ENCODE results near the gene TMEM151B. TPM values are rescaled to one million over a fixed set of nuclear protein-coding genes. Genes with fewer than 3 reads are reported as not detected.

The TMEM151B gene
- total and polyA plus RNA-seq, 9 of the 15 experiments (the other 6 are each of a cell fraction or from before 2014, with no cell fraction given): not detected

DNA sequence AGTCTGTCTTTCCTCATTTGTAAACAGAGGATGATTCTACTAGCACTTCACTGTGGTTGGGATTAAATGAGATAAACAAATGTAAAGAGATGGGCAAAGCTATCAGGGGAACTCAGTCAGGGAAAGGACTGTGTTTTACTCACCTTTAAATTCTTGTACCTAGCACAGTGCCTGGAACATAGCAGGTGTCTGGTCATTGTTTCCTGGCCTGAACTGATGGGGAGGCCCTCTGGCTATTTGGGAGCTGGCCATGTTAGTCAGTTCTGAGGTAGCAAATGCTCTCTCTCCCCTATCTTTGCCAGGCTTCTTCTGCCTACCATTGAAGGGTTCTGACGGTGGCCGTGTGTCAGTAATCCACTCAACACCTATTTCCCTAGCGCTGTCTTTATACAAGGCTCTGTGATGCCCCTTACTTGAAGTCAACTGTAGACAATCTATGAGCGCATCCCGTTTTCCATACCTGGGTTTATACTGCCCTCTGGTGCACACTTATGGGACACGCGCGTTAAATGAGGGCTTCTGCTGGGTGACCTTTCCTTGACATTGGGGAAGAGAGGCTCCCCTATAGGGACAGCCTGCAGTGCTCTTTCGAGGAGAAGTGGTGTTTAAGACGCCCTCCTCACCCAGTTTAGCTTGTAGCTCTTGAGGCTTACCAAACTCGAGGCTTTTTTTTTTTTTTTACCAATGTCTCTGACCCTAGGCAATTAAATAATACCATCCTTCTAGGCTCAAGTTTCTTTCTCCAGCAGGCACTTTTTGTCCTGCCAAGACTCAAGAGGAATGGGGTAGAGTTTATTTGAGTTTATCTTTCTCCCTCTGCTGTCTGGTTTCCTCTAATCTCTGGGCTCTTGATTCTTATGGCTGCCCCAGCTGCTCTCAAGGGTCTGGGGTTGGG, 68.2 kb downstream of the TMEM151B start (continued):
- TF ChIP-seq TCF15 (CRISPR knock-in tag; IDR thresholded peaks at IDR 0.05) (no peak), ETS2 (tag; IDR thresholded peaks at IDR 0.05; ENCODE audit: borderline replicate concordance, poor library complexity, severe bottlenecking) (no peak), LCOR (CRISPR knock-in tag; IDR thresholded peaks at IDR 0.05) (0 out of 2 replicates have a peak, but pooled peaks have one; percentile 47), ELF2 (CRISPR knock-in tag; IDR thresholded peaks at IDR 0.05) (no peak), ZKSCAN3 (CRISPR knock-in tag; IDR thresholded peaks at IDR 0.05) (no peak), PHF20 (IDR thresholded peaks at IDR 0.05; ENCODE audit: partially characterized antibody) (no peak), ZNF311 (CRISPR knock-in tag; IDR thresholded peaks at IDR 0.05) (no peak), RCOR1 (IDR thresholded peaks at IDR 0.05; ENCODE audit: borderline replicate concordance in 1 of 2, low read depth in 2 of 2, low read length in 2 of 2) (peak in 1 of 2 experiments; percentile 46; a peak in 1 of 4 replicates), ZNF507 (tag; conservative IDR thresholded peaks at IDR 0.05) (no peak), FOXM1 (IDR thresholded peaks at IDR 0.05; ENCODE audit: low read depth) (no peak), FOXM1 (CRISPR knock-in tag; IDR thresholded peaks at IDR 0.05; ENCODE audit: low read depth) (0 out of 2 replicates have a peak, but pooled peaks have one; percentile 36), ZKSCAN1 (IDR thresholded peaks at IDR 0.05; ENCODE audit: low read depth, low read length) (no peak), PRPF4 (IDR thresholded peaks at IDR 0.05; ENCODE audit: insufficient read depth, low read depth, low read length, poor library complexity, severe bottlenecking) (no peak), RFX7 (CRISPR knock-in tag; IDR thresholded peaks at IDR 0.05) (no peak), BDP1 (IDR thresholded peaks at IDR 0.05; ENCODE audit: insufficient read depth, insufficient read length) (no peak), CEBPB (tag; IDR thresholded peaks at IDR 0.05) (no peak), STAG1 (CRISPR knock-in tag; IDR thresholded peaks at IDR 0.05; ENCODE audit: borderline replicate concordance) (peak; percentile 93), DACH1 (IDR thresholded peaks at IDR 0.05; ENCODE audit: partially characterized antibody) (no peak), RBM39 (optimal IDR thresholded peaks at IDR 0.05; ENCODE audit: low read depth, low read length) (no peak), TGIF2 (CRISPR knock-in tag; IDR thresholded peaks at IDR 0.05) (no peak), MIER1 (IDR thresholded peaks at IDR 0.05; ENCODE audit: low read depth) (no peak), ZNF175 (CRISPR knock-in tag; IDR thresholded peaks at IDR 0.05; ENCODE audit: low read depth) (no peak), ZNF561 (CRISPR knock-in tag; conservative IDR thresholded peaks at IDR 0.05) (no peak), SMC3 (conservative IDR thresholded peaks at IDR 0.05; ENCODE audit: insufficient read depth, low read depth, low read length) (peak; percentile 97)
- TF ChIP-seq, protein P1, sequence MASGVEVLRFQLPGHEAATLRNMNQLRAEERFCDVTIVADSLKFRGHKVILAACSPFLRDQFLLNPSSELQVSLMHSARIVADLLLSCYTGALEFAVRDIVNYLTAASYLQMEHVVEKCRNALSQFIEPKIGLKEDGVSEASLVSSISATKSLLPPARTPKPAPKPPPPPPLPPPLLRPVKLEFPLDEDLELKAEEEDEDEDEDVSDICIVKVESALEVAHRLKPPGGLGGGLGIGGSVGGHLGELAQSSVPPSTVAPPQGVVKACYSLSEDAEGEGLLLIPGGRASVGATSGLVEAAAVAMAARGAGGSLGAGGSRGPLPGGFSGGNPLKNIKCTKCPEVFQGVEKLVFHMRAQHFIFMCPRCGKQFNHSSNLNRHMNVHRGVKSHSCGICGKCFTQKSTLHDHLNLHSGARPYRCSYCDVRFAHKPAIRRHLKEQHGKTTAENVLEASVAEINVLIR (CRISPR knock-in tag; IDR thresholded peaks at IDR 0.05): no peak

Data from K562 (cell line).